ENCODE data around the gene LMNB1.
A peak's percentile ranks its signal among the peaks of the same experiment; 100 is the strongest.
"Not testable (repeated sequence)": the region's sequence is repeated elsewhere in the genome, so short reads cannot be mapped to it uniquely, and the experiment has no call there.

Gene LMNB1

DNA sequence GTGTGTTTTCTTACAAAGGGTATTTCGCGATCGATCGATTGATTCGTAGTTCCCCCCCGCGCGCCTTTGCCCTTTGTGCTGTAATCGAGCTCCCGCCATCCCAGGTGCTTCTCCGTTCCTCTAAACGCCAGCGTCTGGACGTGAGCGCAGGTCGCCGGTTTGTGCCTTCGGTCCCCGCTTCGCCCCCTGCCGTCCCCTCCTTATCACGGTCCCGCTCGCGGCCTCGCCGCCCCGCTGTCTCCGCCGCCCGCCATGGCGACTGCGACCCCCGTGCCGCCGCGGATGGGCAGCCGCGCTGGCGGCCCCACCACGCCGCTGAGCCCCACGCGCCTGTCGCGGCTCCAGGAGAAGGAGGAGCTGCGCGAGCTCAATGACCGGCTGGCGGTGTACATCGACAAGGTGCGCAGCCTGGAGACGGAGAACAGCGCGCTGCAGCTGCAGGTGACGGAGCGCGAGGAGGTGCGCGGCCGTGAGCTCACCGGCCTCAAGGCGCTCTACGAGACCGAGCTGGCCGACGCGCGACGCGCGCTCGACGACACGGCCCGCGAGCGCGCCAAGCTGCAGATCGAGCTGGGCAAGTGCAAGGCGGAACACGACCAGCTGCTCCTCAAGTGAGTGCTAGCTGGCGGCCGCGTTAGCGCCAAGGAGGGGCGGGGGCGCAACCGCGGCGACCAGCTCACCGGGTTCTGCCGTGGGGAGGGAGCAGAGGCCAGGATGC is 480 bp downstream of the LMNB1 start:
- in situ Hi-C loops (cut with HindIII; ENCODE audit: low pct_ligation_motif_present, low pct_unique_long_range_greater_than_20kb, low sequenced_read_pairs): no loop called here
- peak; percentile 51 for DNase-seq

DNA sequence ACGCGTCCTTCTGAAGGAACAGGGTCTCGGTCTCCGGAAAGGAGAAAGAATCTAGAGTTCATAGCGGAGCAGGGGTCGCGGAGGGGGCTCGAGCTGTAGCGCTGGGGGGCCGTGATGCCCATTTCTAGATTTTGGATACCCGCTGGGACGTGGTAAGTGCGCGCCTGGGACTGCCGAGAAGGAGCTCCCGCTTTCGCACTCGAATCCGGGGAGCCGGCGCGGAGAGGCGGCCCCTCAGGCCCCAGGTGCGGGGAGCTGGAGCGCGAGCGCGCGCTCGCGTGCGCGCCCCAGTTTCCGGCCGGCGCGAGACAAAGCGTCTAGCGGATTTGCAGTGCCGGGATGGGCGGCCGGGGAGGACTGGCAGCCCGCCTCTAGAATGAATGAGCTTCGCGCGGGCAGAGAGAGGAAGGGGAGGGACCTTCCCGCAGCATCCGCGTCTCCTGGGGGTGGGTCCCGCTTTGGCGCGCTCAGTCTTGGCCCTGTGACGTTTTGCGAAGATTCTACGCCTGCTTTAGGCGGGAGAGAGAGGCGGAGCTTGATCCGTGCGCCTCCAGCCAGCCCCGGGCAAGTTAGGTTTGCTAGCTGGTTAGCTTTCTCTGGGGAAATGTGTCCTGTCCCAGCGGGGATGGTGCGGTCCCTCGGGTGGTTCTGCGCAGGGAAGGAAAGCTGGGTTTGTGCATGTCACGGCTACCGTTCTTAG is 1.2 kb downstream of the LMNB1 start:
- in situ Hi-C loops (cut with HindIII; ENCODE audit: low pct_ligation_motif_present, low pct_unique_long_range_greater_than_20kb, low sequenced_read_pairs): no loop called here
- DNase-seq: peak; percentile 92

DNA sequence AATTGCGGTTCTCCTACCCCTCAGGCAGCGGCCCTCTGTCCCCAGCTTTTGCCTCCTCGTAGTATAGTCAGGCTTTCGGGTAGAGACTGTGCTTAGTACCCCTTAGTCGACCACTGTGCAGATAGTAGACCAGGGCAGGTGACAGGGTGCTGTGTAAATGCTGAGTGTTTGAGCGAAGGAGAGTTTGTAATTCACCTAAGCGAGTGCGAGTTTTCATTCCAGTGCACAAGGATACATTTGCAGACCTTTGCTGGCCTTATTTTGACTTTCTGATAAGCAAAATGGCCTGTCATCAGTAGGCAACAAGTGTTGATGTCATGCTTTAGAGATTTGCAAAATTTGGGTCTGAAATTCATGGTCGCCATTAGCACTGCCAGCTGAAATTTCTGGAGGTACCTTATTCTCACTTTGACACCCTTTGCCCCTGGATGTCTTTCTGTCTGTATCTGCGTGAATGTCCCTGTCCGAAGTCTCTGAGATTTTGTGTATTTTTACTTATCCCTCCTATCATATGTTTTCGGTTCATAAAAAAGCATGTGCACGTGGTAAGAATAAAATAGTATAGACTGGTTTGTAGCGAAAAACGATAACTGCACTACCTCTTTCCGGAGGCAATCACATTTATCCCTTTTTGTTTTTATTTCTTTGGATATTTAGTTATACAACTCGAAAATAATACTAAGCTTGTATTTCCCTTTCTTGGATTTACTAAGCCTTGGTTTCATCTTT is 1.9 kb downstream of the LMNB1 start:
- in situ Hi-C loops (cut with HindIII; ENCODE audit: low pct_ligation_motif_present, low pct_unique_long_range_greater_than_20kb, low sequenced_read_pairs): no loop called here
- peak; percentile 11 for DNase-seq

DNA sequence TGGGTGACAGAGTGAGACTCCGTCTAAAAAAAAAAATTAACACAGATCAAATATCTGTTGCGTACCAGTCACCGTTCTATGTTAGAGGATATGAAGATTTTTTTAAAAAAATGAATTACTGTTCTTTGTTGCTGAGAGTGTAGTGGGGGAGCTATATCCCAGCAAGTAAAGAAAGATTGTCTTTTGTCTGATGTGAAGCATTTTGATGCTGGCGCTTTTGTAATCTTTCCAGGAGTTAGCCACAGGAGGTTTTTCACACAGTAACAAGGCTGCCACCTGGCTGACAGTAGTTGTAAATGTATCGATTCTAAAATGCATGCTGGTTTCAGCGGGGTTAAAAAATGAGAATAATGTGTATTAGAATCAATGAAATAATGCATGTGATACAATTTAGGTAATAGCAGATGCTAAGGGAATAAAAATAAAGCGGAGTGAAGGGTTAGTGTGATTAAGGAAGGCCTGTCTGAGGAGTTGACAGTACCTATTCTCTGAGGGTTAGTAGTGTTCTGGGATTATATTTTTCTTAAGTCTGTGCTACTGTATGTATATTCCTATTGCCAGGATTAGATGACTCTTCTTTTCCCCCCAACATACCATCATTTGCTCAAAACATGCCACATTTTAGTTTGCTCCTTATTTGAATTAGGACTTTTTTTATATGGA is 3.4 kb downstream of the LMNB1 start:
- peak; percentile 59 for DNase-seq
- in situ Hi-C loops (cut with HindIII; ENCODE audit: low pct_ligation_motif_present, low pct_unique_long_range_greater_than_20kb, low sequenced_read_pairs): no loop called here

DNA sequence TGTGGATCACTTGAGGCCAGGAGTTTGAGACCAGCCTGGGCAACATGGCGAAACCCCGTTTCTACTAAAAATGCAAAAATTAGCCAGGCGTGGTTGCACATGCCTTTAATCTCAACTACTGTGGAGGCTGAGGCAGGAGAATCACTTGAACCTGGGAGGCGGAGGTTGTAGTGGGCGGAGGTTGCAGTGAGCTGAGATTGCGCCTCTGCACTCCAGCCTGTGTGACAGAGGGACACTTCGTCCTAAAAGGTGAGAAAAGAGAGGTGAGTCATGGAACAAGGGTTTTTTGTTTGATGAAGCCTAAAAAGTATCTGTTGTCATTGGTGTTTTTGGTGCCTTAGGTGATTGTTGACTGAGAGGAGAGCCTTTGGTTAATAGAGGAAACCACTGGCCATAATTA is 11.5 kb downstream of the LMNB1 start:
- DNase-seq; in situ Hi-C loops (cut with HindIII; ENCODE audit: low pct_ligation_motif_present, low pct_unique_long_range_greater_than_20kb, low sequenced_read_pairs): not testable (repeated sequence)

DNA sequence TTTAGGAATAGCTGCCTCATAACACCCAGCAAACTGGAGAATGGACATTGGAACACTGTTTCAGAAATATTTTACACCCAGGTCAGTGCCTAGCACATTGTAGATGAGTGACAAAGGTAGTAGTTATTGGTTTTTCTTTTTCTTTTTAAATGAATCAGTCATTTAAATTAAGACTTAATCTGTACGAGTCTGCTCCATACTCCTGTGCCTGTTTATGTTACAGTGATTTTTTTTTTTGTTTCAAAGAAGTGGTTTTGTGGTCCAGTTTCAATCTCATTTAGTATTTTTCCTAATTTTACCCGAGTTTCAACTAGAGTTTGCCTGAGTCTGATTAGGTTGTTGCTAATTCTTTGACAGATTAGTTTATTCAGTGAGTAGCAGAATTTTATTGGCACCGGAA is 16.2 kb downstream of the LMNB1 start:
- DNase-seq: no peak
- in situ Hi-C loops (cut with HindIII; ENCODE audit: low pct_ligation_motif_present, low pct_unique_long_range_greater_than_20kb, low sequenced_read_pairs): no loop called here

DNA sequence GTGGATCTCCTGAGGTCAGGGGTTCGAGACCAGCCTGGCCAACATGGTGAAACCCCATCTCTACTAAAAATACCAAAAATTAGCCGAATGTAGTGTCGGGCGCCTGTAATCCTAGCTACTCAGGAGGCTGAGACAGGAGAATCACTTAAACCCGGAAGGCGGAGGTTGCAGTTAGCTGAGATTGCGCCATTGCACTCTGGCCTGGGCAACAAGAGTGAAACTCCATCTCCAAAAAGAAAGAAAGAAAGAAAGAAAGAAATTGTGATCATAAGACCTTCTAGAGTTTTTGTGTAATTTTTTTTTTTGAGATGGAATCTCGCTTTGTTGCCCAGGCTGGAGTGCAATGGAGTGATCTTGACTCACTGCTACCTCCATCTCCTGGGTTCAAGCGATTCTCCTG is 16.7 kb downstream of the LMNB1 start:
- DNase-seq; in situ Hi-C loops (cut with HindIII; ENCODE audit: low pct_ligation_motif_present, low pct_unique_long_range_greater_than_20kb, low sequenced_read_pairs): not testable (repeated sequence)

DNA sequence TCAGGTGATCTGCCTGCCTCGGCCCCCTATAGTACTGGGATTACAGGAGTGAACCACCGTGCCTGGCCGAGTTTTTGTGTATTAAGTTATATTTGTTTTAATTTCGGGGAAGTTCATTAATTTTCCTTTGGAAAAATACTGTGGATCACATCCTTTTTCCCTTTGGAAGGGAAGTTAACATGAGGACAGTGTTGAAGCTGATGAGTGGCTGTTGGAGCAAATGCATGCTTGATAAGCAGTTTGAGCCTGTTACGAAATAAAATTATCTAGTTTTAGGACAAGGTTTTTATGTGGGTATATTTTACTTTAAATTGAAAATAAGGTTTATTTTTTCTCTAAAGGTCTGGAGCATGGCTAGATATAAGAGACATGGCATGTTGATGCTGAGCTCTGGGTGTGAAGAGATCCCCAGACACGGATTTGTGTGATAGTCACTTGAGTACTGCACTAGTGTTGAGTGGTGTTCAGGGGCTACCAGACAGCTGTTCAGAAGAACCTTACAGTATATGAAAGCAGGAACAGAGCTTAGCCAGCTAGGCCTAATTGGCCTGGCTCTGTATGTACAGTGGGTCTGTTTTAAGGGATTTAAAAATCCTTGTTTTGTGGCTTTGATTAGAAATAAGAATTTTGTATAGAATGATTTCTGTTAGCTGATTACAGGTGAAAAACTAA is 17.4 kb downstream of the LMNB1 start:
- in situ Hi-C loops (cut with HindIII; ENCODE audit: low pct_ligation_motif_present, low pct_unique_long_range_greater_than_20kb, low sequenced_read_pairs): no loop called here
- DNase-seq: no peak

DNA sequence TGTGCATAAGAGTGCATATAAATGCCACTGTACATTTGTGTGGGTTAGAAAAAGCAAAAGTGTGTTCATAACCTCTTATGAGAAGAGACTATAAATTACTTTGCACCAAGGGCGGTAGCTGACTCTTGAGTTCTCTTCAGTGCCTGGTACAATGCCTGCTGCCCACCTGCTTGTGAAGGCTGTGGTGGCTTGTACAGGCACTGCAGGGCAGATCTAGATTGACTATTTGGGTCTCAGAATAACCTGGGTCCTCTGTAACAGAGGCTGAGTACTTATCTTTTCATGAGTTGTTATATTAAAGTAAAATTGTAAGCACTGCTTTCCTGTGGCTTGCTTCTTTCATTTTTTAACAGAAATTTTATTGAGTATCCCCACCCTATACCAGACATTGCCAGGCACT is 22.8 kb downstream of the LMNB1 start:
- no peak for DNase-seq
- in situ Hi-C loops (cut with HindIII; ENCODE audit: low pct_ligation_motif_present, low pct_unique_long_range_greater_than_20kb, low sequenced_read_pairs): no loop called here

DNA sequence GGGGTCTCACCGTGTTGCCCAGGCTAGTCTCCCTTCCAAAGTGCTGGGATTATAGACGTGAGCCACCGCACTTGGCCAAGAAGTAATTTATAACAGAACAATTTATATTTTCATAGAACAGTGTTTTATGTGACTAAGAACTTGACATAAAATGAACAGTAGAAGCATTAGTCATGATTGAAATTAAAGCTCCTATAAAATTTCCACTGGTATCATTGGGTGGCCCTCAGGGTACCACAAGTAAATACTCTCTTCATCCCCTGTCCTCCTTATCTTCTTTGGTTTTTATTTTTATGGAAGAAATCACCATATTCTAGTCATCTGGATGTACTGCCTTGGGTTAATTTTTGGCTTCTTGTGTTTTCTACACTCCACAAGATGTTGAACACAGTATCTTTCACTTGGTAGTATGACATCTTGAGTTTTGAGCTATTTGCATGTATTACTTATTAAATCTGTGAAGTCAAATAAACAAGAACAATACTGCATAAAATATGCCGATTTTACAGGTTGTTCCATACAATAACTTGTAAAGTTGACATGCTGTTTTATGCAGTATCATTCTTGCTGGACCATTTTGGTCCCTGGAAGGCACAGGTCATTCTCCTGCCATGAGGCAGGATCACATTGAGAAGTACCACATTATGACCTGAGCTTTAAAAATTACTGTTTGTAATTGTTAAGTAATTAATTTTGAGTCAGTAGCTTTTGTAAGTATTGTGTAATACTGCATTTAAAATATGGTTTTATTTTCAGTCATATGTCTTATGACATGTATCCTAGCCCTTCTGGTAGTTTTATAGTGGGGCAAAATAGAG is 24.4 kb downstream of the LMNB1 start:
- DNase-seq: no peak
- in situ Hi-C loops (cut with HindIII; ENCODE audit: low pct_ligation_motif_present, low pct_unique_long_range_greater_than_20kb, low sequenced_read_pairs): no loop called here

DNA sequence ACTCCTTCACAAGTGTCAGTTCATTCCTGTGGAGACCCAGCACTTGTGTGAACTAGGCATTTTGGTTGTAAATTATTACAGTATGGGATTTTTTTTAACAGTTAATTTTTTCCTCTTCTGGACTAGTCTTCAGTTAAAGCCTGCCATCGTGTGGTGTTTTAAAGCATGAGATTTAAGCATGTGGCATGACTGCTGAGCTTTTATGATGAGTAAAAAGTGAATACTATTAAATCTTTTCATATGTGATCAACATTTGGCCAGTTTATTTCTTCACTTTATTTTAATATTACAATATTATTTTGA is 25.0 kb downstream of the LMNB1 start:
- in situ Hi-C loops (cut with HindIII; ENCODE audit: low pct_ligation_motif_present, low pct_unique_long_range_greater_than_20kb, low sequenced_read_pairs): no loop called here
- peak; percentile 65 for DNase-seq

DNA sequence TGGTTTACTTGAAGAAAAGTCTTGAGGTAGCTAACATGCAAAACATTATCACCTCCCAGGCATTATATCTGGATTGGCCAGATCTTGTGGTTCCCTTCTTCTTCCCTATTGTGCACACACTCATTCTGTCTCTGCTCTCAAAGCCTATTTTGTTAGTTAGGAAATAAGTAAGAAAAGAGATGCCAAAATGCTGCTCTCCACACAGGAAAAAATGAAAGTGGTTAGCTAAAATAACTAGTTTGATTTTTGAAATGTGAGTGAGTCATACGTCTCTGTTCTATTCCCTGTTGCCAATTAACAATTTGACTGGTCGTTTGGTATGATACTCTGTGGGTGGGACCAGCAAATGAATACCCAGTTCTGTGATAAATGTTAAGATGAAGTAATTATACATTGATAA is 28.1 kb downstream of the LMNB1 start:
- in situ Hi-C loops (cut with HindIII; ENCODE audit: low pct_ligation_motif_present, low pct_unique_long_range_greater_than_20kb, low sequenced_read_pairs): no loop called here
- no peak for DNase-seq

DNA sequence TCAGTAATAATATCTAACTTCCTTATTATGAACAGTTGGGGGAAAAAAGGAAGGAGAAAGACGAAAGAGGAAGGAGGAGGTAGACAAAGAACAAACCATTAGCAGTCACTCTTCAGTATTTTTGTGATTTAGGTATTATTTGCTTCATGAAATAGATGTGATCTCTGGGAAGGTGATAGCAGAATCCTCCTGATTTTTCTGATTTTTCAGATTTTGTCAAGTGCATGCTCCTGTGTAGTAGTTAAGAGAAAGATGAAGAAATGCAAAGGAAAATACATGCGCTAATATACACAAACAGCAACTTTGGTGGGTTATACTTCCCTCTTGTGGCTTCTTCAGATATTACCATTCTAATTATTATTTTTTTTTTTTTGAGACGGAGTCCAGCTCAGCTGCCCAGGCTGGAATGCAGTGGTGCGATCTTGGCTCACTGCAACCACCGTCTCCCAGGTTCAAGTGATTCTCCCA is 31.6 kb downstream of the LMNB1 start:
- DNase-seq: peak; percentile 43

DNA sequence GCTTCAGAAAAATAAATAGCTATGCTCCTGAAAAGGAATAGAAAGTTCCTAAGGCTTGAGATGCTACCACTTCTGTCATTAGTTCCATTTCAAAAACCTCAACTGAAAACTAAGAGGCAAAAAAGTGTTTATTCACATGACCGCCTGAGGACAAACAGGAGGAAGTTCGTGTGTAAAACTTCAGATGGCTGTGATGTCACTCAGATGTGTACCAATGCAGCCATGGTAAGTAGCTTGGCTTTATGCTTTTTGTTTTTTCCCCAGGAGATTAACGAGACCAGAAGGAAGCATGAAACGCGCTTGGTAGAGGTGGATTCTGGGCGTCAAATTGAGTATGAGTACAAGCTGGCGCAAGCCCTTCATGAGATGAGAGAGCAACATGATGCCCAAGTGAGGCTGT is 33.0 kb downstream of the LMNB1 start:
- in situ Hi-C loops (cut with HindIII; ENCODE audit: low pct_ligation_motif_present, low pct_unique_long_range_greater_than_20kb, low sequenced_read_pairs): no loop called here
- DNase-seq: no peak

More for the DNA sequence above, 31.6 kb downstream of the LMNB1 start:
- in situ Hi-C loops (cut with HindIII; ENCODE audit: low pct_ligation_motif_present, low pct_unique_long_range_greater_than_20kb, low sequenced_read_pairs): no loop called here

DNA sequence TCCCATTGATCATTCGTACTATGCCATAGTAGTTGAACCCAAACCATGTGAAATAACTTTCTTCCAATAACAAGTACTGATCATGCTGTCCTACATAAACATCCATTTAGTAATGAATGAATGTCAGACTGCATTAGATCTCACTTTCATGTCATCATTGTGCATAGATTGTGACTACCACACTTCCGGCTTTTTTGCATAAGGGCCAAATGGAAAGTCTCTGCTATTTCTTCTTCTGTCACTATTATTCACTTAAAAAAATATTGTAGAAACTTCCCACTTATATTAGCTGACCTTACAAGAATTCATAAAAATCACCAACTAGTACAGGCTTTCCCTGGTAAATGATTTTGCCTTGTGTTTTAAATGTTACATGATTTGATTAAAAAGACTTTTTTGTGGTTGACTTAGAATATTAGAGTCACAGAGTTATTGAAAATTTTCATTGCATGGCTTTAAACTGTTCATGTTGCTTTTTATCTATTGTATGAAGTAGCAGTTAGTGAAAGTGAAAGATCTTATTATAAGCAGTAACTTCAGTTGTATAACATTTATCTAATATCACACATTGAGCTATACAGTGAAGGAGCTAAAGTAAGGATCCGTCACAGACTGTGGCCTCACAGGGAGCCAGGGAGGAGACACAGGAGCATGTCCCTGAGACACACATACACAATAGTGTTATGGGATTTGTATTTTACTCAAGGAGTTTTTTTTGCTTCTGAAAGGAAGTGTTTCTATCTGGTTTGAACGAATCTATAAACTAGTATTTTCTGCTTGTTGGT is 33.9 kb downstream of the LMNB1 start:
- no peak for DNase-seq
- in situ Hi-C loops (cut with HindIII; ENCODE audit: low pct_ligation_motif_present, low pct_unique_long_range_greater_than_20kb, low sequenced_read_pairs): no loop called here

DNA sequence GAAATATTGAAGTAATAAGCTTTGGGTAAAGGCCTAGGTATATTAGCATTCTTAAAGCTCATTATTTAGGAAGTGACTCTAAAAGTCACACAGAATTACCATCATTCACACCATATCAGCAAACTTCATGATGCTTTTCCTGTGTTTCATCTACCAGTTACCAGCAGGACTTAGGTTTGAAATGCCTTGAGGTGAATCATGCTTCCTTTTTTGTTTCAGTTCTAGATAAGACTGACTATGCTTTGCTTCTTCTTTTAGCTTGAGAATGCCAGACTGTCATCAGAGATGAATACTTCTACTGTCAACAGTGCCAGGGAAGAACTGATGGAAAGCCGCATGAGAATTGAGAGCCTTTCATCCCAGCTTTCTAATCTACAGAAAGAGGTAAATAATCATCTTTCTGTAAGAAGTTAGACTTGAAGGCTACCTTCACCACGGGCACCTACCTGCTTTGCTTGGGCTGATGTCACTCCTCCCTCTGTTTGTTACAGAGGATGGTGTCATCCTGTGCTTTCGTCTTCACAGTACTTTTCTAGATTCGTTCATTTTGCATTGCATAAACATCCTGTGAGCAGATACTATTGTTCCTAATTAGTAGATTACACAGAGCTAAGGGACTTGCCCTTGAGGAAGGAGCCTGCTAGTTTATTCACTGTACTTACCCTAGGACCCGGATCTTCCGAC is 34.7 kb downstream of the LMNB1 start:
- in situ Hi-C loops (cut with HindIII; ENCODE audit: low pct_ligation_motif_present, low pct_unique_long_range_greater_than_20kb, low sequenced_read_pairs): no loop called here
- DNase-seq: no peak

DNA sequence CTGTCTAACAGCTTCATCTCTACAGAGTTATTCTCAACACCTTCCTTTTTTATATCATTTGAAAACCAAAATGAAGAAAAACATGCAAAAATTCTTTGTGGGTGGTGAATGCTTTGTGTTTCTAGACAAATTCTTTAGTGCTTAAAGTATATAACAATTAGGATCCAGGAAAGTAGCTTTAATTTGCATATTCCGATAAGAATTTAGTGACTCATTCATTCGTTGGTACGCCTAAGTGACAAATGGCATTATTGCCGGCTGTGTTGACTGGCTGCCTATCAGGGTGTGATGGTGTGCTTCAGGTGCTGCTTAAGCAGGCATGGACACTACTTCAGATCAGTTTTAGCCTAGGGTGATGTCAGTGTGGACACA is 35.2 kb downstream of the LMNB1 start:
- in situ Hi-C loops (cut with HindIII; ENCODE audit: low pct_ligation_motif_present, low pct_unique_long_range_greater_than_20kb, low sequenced_read_pairs): no loop called here
- no peak for DNase-seq
